Measurements from ENCODE around the gene WDTC1. TPM values are rescaled to one million over a fixed set of nuclear protein-coding genes. Genes with fewer than 3 reads are reported as not detected.
"Not testable (repeated sequence)": the region's sequence is repeated elsewhere in the genome, so short reads cannot be mapped to it uniquely, and the experiment has no call there.

The WDTC1 gene
- total RNA-seq, 1 experiment from 2014 or later = 24.6 TPM

GRCh38 chr1:27241677-27242076 lies 7.2 kb downstream of the WDTC1 start:
- in situ Hi-C loops (cut with HindIII; ENCODE audit: low pct_unique_long_range_greater_than_20kb, low sequenced_read_pairs) = no loop called here
- no peak overlapping the region for H3K4me3 ChIP-seq (ENCODE audit: low read depth in 2 of 2, low read length in 2 of 2)
- H3K9me3 ChIP-seq (ENCODE audit: control insufficient read depth, insufficient read depth, low read depth, low read length) = no peaks in the 10 kb centered on the region
- BruUV-seq (replicated peaks) = no TSS peak
- ChIA-PET CTCF (no interaction called here), POLR2A (interaction anchor here (0.7 kb wide), 1 partner anchor 28 kb away, joined by 6 read pairs; no protein-coding TSS in a partner anchor)
- H3K27me3 ChIP-seq (ENCODE audit: control insufficient read depth, insufficient read depth, low read length) = no peaks in the 10 kb centered on the region
- intact Hi-C loops (cut with micrococcal nuclease; ENCODE audit: unreplicated experiment) = no loop called here
- no peak for ATAC-seq
- no peak overlapping the region for H3K27ac ChIP-seq (ENCODE audit: low read length)
- H3K36me3 ChIP-seq (ENCODE audit: control insufficient read depth, insufficient read depth, low read length) = no peaks in the 10 kb centered on the region
- TF ChIP-seq REST (IDR thresholded peaks at IDR 0.05; ENCODE audit: insufficient read depth in 1 of 2, low read depth in 2 of 2, low read length in 1 of 2) (no peak), POLR2AphosphoS5 (IDR thresholded peaks at IDR 0.05; ENCODE audit: low read depth, low read length) (no peak), CTCF (IDR thresholded peaks at IDR 0.05) (no peak), TCF7L2 (IDR thresholded peaks at IDR 0.05; ENCODE audit: low read depth, low read length) (no peak), SIN3A (IDR thresholded peaks at IDR 0.05; ENCODE audit: borderline replicate concordance, insufficient read depth, low read depth, low read length) (no peak)
- H3K4me1 ChIP-seq (ENCODE audit: control insufficient read depth, insufficient read depth, low read length) = no peaks in the 10 kb centered on the region
- DNase-seq (ENCODE audit: low read depth, low spot score) = no peak

- BruUV-seq (replicated peaks) = not testable (repeated sequence)
Observed at GRCh38 chr1:27243665-27244064, 9.2 kb downstream of the WDTC1 start.

GRCh38 chr1:27246194-27246593 lies 11.8 kb downstream of the WDTC1 start:
- POLR2A ChIA-PET = no interaction called here
- intact Hi-C loops (cut with micrococcal nuclease; ENCODE audit: unreplicated experiment) = no loop called here
- no peaks in the 10 kb centered on the region for H3K4me1 ChIP-seq (ENCODE audit: control insufficient read depth, insufficient read depth, low read length)
- H3K36me3 ChIP-seq (ENCODE audit: control insufficient read depth, insufficient read depth, low read length) = no peaks in the 10 kb centered on the region
- no peak overlapping the region for H3K27ac ChIP-seq (ENCODE audit: low read length)
- no peak for DNase-seq (ENCODE audit: low read depth, low spot score)
- no peak for ATAC-seq
- no peaks in the 10 kb centered on the region for H3K27me3 ChIP-seq (ENCODE audit: control insufficient read depth, insufficient read depth, low read length)
- CTCF ChIA-PET = no interaction called here
- in situ Hi-C loops (cut with HindIII; ENCODE audit: low pct_unique_long_range_greater_than_20kb, low sequenced_read_pairs) = no loop called here
- no peak for TF ChIP-seq POLR2AphosphoS5 (IDR thresholded peaks at IDR 0.05; ENCODE audit: low read depth, low read length)
- TF ChIP-seq REST (IDR thresholded peaks at IDR 0.05; ENCODE audit: insufficient read depth in 1 of 2, low read depth in 2 of 2, low read length in 1 of 2) = no peak
- TF ChIP-seq TCF7L2 (IDR thresholded peaks at IDR 0.05; ENCODE audit: low read depth, low read length) = no peak
- no peak for TF ChIP-seq CTCF (IDR thresholded peaks at IDR 0.05)
- no peak for TF ChIP-seq SIN3A (IDR thresholded peaks at IDR 0.05; ENCODE audit: borderline replicate concordance, insufficient read depth, low read depth, low read length)
- H3K4me3 ChIP-seq (ENCODE audit: low read depth in 2 of 2, low read length in 2 of 2) = no peak overlapping the region
- no TSS peak for BruUV-seq (replicated peaks)
- no peaks in the 10 kb centered on the region for H3K9me3 ChIP-seq (ENCODE audit: control insufficient read depth, insufficient read depth, low read depth, low read length)

More at GRCh38 chr1:27243665-27244064, 9.2 kb downstream of the WDTC1 start:
- H3K4me1 ChIP-seq (ENCODE audit: control insufficient read depth, insufficient read depth, low read length); H3K27me3 ChIP-seq (ENCODE audit: control insufficient read depth, insufficient read depth, low read length); H3K36me3 ChIP-seq (ENCODE audit: control insufficient read depth, insufficient read depth, low read length); POLR2A ChIA-PET; DNase-seq (ENCODE audit: low read depth, low spot score); H3K4me3 ChIP-seq (ENCODE audit: low read depth in 2 of 2, low read length in 2 of 2); in situ Hi-C loops (cut with HindIII; ENCODE audit: low pct_unique_long_range_greater_than_20kb, low sequenced_read_pairs); H3K9me3 ChIP-seq (ENCODE audit: control insufficient read depth, insufficient read depth, low read depth, low read length); intact Hi-C loops (cut with micrococcal nuclease; ENCODE audit: unreplicated experiment); H3K27ac ChIP-seq (ENCODE audit: low read length); ATAC-seq: not testable (repeated sequence)
- CTCF ChIA-PET = interaction anchor here (0.6 kb wide), 1 partner anchor 771 kb away, joined by 7 read pairs; no protein-coding TSS in a partner anchor
